HepG2 (cell line): ENCODE measurements around the gene ASB14. TPM values are rescaled to one million over a fixed set of nuclear protein-coding genes. Genes with fewer than 3 reads are reported as not detected.
"Not testable (repeated sequence)": the region's sequence is repeated elsewhere in the genome, so short reads cannot be mapped to it uniquely, and the experiment has no call there.

ENCODE experiments used
- ATAC-seq: fragments of 200-7000 bp; cut with Tn5 transposase; 3 replicates; pipeline ENCODE4 v1.9.1; 2020; ENCODE audit warnings: mild to moderate bottlenecking, moderate library complexity
- BruUV-seq: library from RNA; stranded (reverse); fragments of 400-500 nt; replicated peaks from 2 replicates; lab custom pipeline; 2021; lab: Mats Ljungman, UMichigan
- CTCF ChIA-PET: fragments of 300-600 bp; formaldehyde crosslinking; extraction: SDS; loops from one replicate; lab custom pipeline; 2021; ENCODE audit warnings: low total read pairs, inconsistent platforms, low intra/inter-chr PET ratio; lab: Yijun Ruan, JAX
- POLR2A ChIA-PET: fragments of 350-600 bp; sonication (Branson Sonifier 250); formaldehyde crosslinking; loops from one replicate; lab custom pipeline; 2020; ENCODE audit warnings: antibody characterized with exemption, inconsistent platforms; lab: Yijun Ruan, JAX
- DNase-seq: peaks from one replicate; pipeline ENCODE4 v3.0.0-alpha.2; 2015; ENCODE audit warnings: low spot score
- FAIRE-seq: peaks from 3 replicates; lab custom pipeline; 2011; peaks lifted over from hg19 to GRCh38; lab: Jason Lieb, UNC
- H2AFZ ChIP-seq: one replicate; pipeline ENCODE4 v1.6.1; 2011; ENCODE audit warnings: low read length, inconsistent platforms
- H3K27ac ChIP-seq: fragments of 300-600 bp; 3 replicates; pipeline ENCODE4 v1.8.0; 2011; ENCODE audit warnings: mixed run types, mild to moderate bottlenecking, mixed read lengths, low read length, inconsistent platforms; ENCODE audit not compliant: insufficient read depth; ENCODE audit errors: extremely low read length
- H3K27me3 ChIP-seq, 2 experiments: fragments of 200-600 bp in 1 of 2; 2 replicates in 1 of 2; 3 replicates in 1 of 2; pipeline versions ENCODE4 v1.6.0 to v1.8.0; 2011; ENCODE audit warnings: low read length in 2 of 2, mild to moderate bottlenecking in 2 of 2, moderate library complexity in 2 of 2, inconsistent platforms in 1 of 2; ENCODE audit not compliant: insufficient read depth in 2 of 2, control insufficient read depth in 1 of 2
- H3K36me3 ChIP-seq, 2 experiments: fragments of 200-600 bp in 1 of 2; replicated peaks in 1 of 2; 2 replicates in 1 of 2; 3 replicates in 1 of 2; pipeline versions ENCODE4 v1.5.1 to v1.8.0; 2011; ENCODE audit warnings: low read length in 2 of 2, inconsistent platforms in 1 of 2; ENCODE audit not compliant: insufficient read depth in 2 of 2, control insufficient read depth in 1 of 2
- H3K4me1 ChIP-seq: 2 replicates; pipeline ENCODE4 v1.5.1; 2012; ENCODE audit warnings: low read length, inconsistent platforms; ENCODE audit not compliant: insufficient read depth
- H3K4me2 ChIP-seq: 2 replicates; pipeline ENCODE4 v1.6.0; 2011; ENCODE audit warnings: low read depth, low read length, inconsistent platforms
- H3K4me3 ChIP-seq, 3 experiments: fragments of 200-600 bp in 1 of 3; sonication (generic), shearing (Covaris generic) in 1 of 3; replicated peaks in 1 of 3; 2 replicates each; pipeline ENCODE4 v1.5.1; 2011 to 2016; ENCODE audit warnings: low read length in 3 of 3, inconsistent platforms in 2 of 3, low read depth in 2 of 3, mild to moderate bottlenecking in 2 of 3, control low read depth in 1 of 3, mixed read lengths in 1 of 3; ENCODE audit not compliant: insufficient read depth in 1 of 3
- H3K79me2 ChIP-seq: one replicate; pipeline ENCODE4 v1.6.1; 2011; ENCODE audit warnings: low read length, inconsistent platforms; ENCODE audit not compliant: insufficient read depth
- H3K9ac ChIP-seq: 2 replicates; pipeline ENCODE4 v1.6.0; 2011; ENCODE audit warnings: mild to moderate bottlenecking, low read depth, low read length, inconsistent platforms; ENCODE audit not compliant: insufficient read depth
- H3K9me3 ChIP-seq: 2 replicates; pipeline ENCODE4 v1.5.1; 2012; ENCODE audit warnings: mild to moderate bottlenecking, low read length
- H4K20me1 ChIP-seq: 2 replicates; pipeline ENCODE4 v1.6.0; 2011; ENCODE audit warnings: inconsistent platforms, mild to moderate bottlenecking, low read length, moderate library complexity; ENCODE audit not compliant: insufficient read depth
- HNF4A ChIP-seq: sonication (generic); formaldehyde crosslinking; IDR thresholded peaks from 2 replicates; pipeline ENCODE4 v1.4.0; 2020; ENCODE audit warnings: missing genetic modification reagents
- SRSF9 ChIP-seq: fragments of 200-400 bp; formaldehyde crosslinking; IDR thresholded peaks from 2 replicates; pipeline ENCODE4 v1.6.1; 2018; ENCODE audit warnings: borderline replicate concordance, mild to moderate bottlenecking, low read depth, low read length; ENCODE audit not compliant: insufficient read depth, poor library complexity, severe bottlenecking
- ZNF205 ChIP-seq: IDR thresholded peaks from 2 replicates; pipeline ENCODE4 v1.6.1; 2018; ENCODE audit warnings: missing biosample characterization, missing genetic modification reagents
- WGBS: methylation state at CpG from one replicate; pipeline ENCODE4 v1.1.6; 2017; ENCODE audit warnings: low lambda C conversion rate; 5-methylcytosine and 5-hydroxymethylcytosine counted together
- in situ Hi-C: cut with HindIII; loops from 2 replicates; pipeline ENCODE4 v1.10.0; 2017; ENCODE audit warnings: low pct_unique_long_range_greater_than_20kb; ENCODE audit not compliant: extremely low pct_ligation_motif_present
- intact Hi-C: fragments of 100-400 bp; cut with micrococcal nuclease; formaldehyde crosslinking; loops from one replicate; pipeline ENCODE4 v1.10.0; 2022; ENCODE audit not compliant: unreplicated experiment
- polyA plus RNA-seq, 8 experiments: library from polyadenylated mRNA; depleted of rRNA in 3 of 8; stranded (reverse) in 7 of 8; unstranded in 1 of 8; fragments of >200 nt; fragmentation: Illumina TruSeq in 4 of 8; extraction: Trizol in 4 of 8; gene quantifications; 2 replicates each; pipeline versions ENCODE4 v1.2.1 to v1.2.3, GENCODE V29; 2011 to 2016; ENCODE audit warnings: low read depth in 4 of 8, missing spikeins in 1 of 8, mixed read lengths in 1 of 8; ENCODE audit not compliant: insufficient read depth in 1 of 8
- total RNA-seq, 5 experiments: library from RNA; depleted of rRNA; stranded (reverse); fragments of >200 nt; fragmentation: Illumina TruSeq; extraction: Trizol; gene quantifications; 2 replicates each; pipeline ENCODE4 v1.2.3, GENCODE V29; 2016; ENCODE audit warnings: low read depth in 1 of 5
- TF ChIP-seq, protein P1 (sequence below): IDR thresholded peaks from 2 replicates; pipeline ENCODE4 v1.6.1; 2016; ENCODE audit warnings: mild to moderate bottlenecking
- TF ChIP-seq, protein P2 (sequence below): sonication (generic); formaldehyde crosslinking; IDR thresholded peaks from 2 replicates; pipeline ENCODE4 v1.5.1; 2020; ENCODE audit warnings: missing genetic modification reagents, mild to moderate bottlenecking, borderline replicate concordance

The ASB14 gene
- total and polyA plus RNA-seq, 2 of the 13 experiments (the other 11 are each of a cell fraction or from before 2014, with no cell fraction given): not detected

DNA sequence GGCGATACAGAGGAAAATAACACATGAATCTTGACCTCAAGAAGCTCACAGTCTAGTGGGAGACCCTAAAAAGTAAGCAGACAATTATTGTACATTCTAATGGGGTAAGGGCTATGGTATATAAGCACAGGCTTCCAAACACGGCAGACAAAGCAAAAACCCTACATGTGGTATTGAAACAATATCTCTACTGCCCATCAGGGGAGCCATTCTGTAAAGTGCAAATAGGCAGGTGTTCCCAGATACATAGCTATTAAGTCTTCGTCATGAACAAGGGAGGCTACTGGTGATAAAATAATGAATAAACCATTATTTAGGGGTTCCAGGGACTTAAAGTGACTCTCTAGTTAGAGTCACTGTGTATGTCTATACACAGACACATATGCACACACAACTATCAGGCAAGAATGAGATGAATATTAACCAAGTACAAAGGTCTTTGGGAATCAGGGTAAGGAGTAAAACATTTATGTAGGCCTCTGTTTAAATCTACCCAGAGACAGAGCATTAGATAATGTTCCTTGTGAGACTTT lies 38.7 kb upstream of the ASB14 start (continued):
- TF ChIP-seq SRSF9 (no peak), HNF4A (no peak), ZNF205 (CRISPR knock-in tag) (no peak)
- TF ChIP-seq, protein P1, sequence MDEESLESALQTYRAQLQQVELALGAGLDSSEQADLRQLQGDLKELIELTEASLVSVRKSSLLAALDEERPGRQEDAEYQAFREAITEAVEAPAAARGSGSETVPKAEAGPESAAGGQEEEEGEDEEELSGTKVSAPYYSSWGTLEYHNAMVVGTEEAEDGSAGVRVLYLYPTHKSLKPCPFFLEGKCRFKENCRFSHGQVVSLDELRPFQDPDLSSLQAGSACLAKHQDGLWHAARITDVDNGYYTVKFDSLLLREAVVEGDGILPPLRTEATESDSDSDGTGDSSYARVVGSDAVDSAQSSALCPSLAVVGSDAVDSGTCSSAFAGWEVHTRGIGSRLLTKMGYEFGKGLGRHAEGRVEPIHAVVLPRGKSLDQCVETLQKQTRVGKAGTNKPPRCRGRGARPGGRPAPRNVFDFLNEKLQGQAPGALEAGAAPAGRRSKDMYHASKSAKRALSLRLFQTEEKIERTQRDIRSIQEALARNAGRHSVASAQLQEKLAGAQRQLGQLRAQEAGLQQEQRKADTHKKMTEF: no peak
- TF ChIP-seq, protein P2, sequence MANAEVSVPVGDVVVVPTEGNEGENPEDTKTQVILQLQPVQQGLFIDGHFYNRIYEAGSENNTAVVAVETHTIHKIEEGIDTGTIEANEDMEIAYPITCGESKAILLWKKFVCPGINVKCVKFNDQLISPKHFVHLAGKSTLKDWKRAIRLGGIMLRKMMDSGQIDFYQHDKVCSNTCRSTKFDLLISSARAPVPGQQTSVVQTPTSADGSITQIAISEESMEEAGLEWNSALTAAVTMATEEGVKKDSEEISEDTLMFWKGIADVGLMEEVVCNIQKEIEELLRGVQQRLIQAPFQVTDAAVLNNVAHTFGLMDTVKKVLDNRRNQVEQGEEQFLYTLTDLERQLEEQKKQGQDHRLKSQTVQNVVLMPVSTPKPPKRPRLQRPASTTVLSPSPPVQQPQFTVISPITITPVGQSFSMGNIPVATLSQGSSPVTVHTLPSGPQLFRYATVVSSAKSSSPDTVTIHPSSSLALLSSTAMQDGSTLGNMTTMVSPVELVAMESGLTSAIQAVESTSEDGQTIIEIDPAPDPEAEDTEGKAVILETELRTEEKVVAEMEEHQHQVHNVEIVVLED (CRISPR knock-in tag): no peak
- TF ChIP-seq, all 625 proteins: peak for 0

DNA sequence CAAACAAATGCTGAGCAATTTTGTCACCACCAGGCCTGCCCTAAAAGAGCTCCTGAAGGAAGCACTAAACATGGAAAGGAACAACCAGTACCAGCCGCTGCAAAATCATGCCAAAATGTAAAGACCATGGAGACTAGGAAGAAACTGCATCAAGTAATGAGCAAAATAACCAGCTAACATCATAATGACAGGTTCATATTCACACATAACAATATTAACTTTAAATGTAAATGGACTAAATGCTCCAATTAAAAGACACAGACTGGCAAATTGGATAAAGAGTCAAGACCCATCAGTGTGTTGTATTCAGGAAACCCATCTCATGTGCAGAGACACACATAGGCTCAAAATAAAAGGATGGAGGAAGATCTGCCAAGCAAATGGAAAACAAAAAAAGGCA lies 34.0 kb upstream of the ASB14 start:
- WGBS: 0% methylated on average over 1 of the region's 1 CpG
- CTCF ChIA-PET, H3K9me3 ChIP-seq, H4K20me1 ChIP-seq, intact Hi-C loops, H2AFZ ChIP-seq, H3K27me3 ChIP-seq, H3K4me1 ChIP-seq, ATAC-seq, POLR2A ChIA-PET, DNase-seq, in situ Hi-C loops, H3K36me3 ChIP-seq, BruUV-seq, H3K4me2 ChIP-seq, H3K4me3 ChIP-seq, H3K9ac ChIP-seq, H3K79me2 ChIP-seq, FAIRE-seq, H3K27ac ChIP-seq: not testable (repeated sequence)
